Suprapubic skin (tissue), 4 donors: ENCODE measurements around the gene KRT33B. TPM values are rescaled to one million over a fixed set of nuclear protein-coding genes. Genes with fewer than 3 reads are reported as not detected.
"Not testable (repeated sequence)": the region's sequence is repeated elsewhere in the genome, so short reads cannot be mapped to it uniquely, and the experiment has no call there.

Experiments
- DNase-seq, 2 donors: peaks; one replicate each; pipeline ENCODE4 v3.0.0-alpha.2; 2019; ENCODE audit warnings: low spot score in 2 of 2
- H3K27ac ChIP-seq: fragments of 200-600 bp; sonication (generic); one replicate; pipeline ENCODE4 v1.5.1; 2019
- H3K27me3 ChIP-seq: fragments of 200-600 bp; sonication (generic); one replicate; pipeline ENCODE4 v1.5.1; 2019
- H3K36me3 ChIP-seq: fragments of 200-600 bp; sonication (generic); one replicate; pipeline ENCODE4 v1.5.1; 2019
- H3K4me1 ChIP-seq: fragments of 200-600 bp; sonication (generic); one replicate; pipeline ENCODE4 v1.5.1; 2019
- H3K4me3 ChIP-seq: fragments of 200-600 bp; sonication (generic); one replicate; pipeline ENCODE4 v1.5.1; 2019; ENCODE audit warnings: mild to moderate bottlenecking
- H3K9me3 ChIP-seq: fragments of 200-600 bp; sonication (generic); one replicate; pipeline ENCODE4 v1.5.1; 2019
- CTCF ChIP-seq, 2 donors: fragments of 200-600 bp in 1 of 2; fragments of 450-650 bp in 1 of 2; sonication (generic) in 1 of 2; IDR thresholded peaks; one replicate each; pipeline ENCODE4 v1.5.1; 2016 to 2019; ENCODE audit warnings: antibody characterized with exemption in 2 of 2, mild to moderate bottlenecking in 1 of 2, moderate library complexity in 1 of 2
- EP300 ChIP-seq: sonication (generic); formaldehyde crosslinking; IDR thresholded peaks from one replicate; pipeline ENCODE4 v1.6.1; 2017; ENCODE audit warnings: antibody characterized with exemption
- POLR2A ChIP-seq, 2 donors: fragments of 450-650 bp; IDR thresholded peaks; one replicate each; pipeline ENCODE4 v1.6.1; 2017; ENCODE audit warnings: antibody characterized with exemption in 2 of 2, mild to moderate bottlenecking in 2 of 2, moderate library complexity in 2 of 2
- POLR2AphosphoS5 ChIP-seq, 3 donors: sonication (generic); formaldehyde crosslinking; IDR thresholded peaks; one replicate each; pipeline ENCODE4 v1.6.1; 2017; ENCODE audit warnings: antibody characterized with exemption in 3 of 3
- WGBS: methylation state at CpG from one replicate; pipeline ENCODE4 v1.1.5; 2018; 5-methylcytosine and 5-hydroxymethylcytosine counted together
- total RNA-seq, 4 donors: library from RNA; depleted of rRNA; stranded (reverse); fragments of >200 nt; gene quantifications; one replicate each; pipeline ENCODE4 v1.1.0, GENCODE V29; 2016

Gene KRT33B
- total RNA-seq, 4 donors from 2014 or later = 10.7 to 194 (median 27.9) TPM; not detected in 1

- Histone ChIP-seq H3K36me3 (no peaks in the 10 kb centered on the region), H3K4me1 (no peaks in the 10 kb centered on the region), H3K9me3 (peaks cover 7% of the 10 kb centered on the region), H3K27me3 (peaks cover 5% of the 10 kb centered on the region), H3K27ac (no peak overlapping the region), H3K4me3 (no peak overlapping the region)
- TF ChIP-seq CTCF (IDR thresholded peaks at IDR 0.05) (no peak), POLR2A (IDR thresholded peaks at IDR 0.05) (no peak), POLR2AphosphoS5 (IDR thresholded peaks at IDR 0.05) (no peak), EP300 (no peak)
- DNase-seq = no peak
- 59% methylated on average over 4 of the region's 4 CpGs for WGBS
Measured at GRCh38 chr17:41387670-41388069, 18.1 kb upstream of the KRT33B start.

GRCh38 chr17:41386227-41386626, 16.6 kb upstream of the KRT33B start:
- no peak for DNase-seq
- H3K27ac ChIP-seq = no peak overlapping the region
- H3K4me3 ChIP-seq = no peak overlapping the region
- TF ChIP-seq POLR2A (IDR thresholded peaks at IDR 0.05) = no peak
- peaks cover 7% of the 10 kb centered on the region for H3K9me3 ChIP-seq
- H3K4me1 ChIP-seq = no peaks in the 10 kb centered on the region
- WGBS = 90% methylated on average over 1 of the region's 1 CpG
- H3K36me3 ChIP-seq = no peaks in the 10 kb centered on the region
- H3K27me3 ChIP-seq = peaks cover 5% of the 10 kb centered on the region

- no peak for DNase-seq
- WGBS = 96% methylated on average over 1 of the region's 1 CpG
- Histone ChIP-seq H3K36me3 (no peaks in the 10 kb centered on the region), H3K4me1 (no peaks in the 10 kb centered on the region), H3K27me3 (peaks cover 4% of the 10 kb centered on the region), H3K27ac (no peak overlapping the region), H3K9me3 (peaks cover 7% of the 10 kb centered on the region), H3K4me3 (no peak overlapping the region)
- TF ChIP-seq EP300 (no peak), POLR2AphosphoS5 (IDR thresholded peaks at IDR 0.05) (no peak), CTCF (IDR thresholded peaks at IDR 0.05) (no peak), POLR2A (IDR thresholded peaks at IDR 0.05) (no peak)
Measured at GRCh38 chr17:41383690-41384089, 14.1 kb upstream of the KRT33B start.

GRCh38 chr17:41382394-41382793, 12.8 kb upstream of the KRT33B start:
- H3K9me3 ChIP-seq = peaks cover 7% of the 10 kb centered on the region
- H3K4me3 ChIP-seq = no peak overlapping the region
- H3K36me3 ChIP-seq = no peaks in the 10 kb centered on the region
- H3K4me1 ChIP-seq = no peaks in the 10 kb centered on the region
- no peak for TF ChIP-seq POLR2AphosphoS5 (IDR thresholded peaks at IDR 0.05)
- TF ChIP-seq CTCF (IDR thresholded peaks at IDR 0.05) = no peak
- no peak for TF ChIP-seq POLR2A (IDR thresholded peaks at IDR 0.05)
- H3K27ac ChIP-seq = no peak overlapping the region
- 94% methylated on average over 1 of the region's 1 CpG for WGBS
- DNase-seq = no peak
- peaks cover 4% of the 10 kb centered on the region for H3K27me3 ChIP-seq

- H3K36me3 ChIP-seq, DNase-seq, H3K27me3 ChIP-seq, H3K9me3 ChIP-seq, H3K4me1 ChIP-seq, H3K4me3 ChIP-seq, H3K27ac ChIP-seq: not testable (repeated sequence)
- WGBS = 94% methylated on average over 12 of the region's 13 CpGs
Measured at GRCh38 chr17:41381943-41382342, 12.3 kb upstream of the KRT33B start, which contains the start of gene KRT34. KRT34 (minus strand) TSS chr17:41382306; CDS start chr17:41382246, 60 bp downstream.

GRCh38 chr17:41380091-41380490, 10.5 kb upstream of the KRT33B start:
- H3K36me3 ChIP-seq, H3K9me3 ChIP-seq, H3K27me3 ChIP-seq, H3K27ac ChIP-seq, DNase-seq, H3K4me1 ChIP-seq, H3K4me3 ChIP-seq: not testable (repeated sequence)
- WGBS = 93% methylated on average over 7 of the region's 7 CpGs

GRCh38 chr17:41377546-41377945, 7.9 kb upstream of the KRT33B start:
- WGBS = 4% methylated on average over 2 of the region's 2 CpGs
- no peak overlapping the region for H3K27ac ChIP-seq

More at GRCh38 chr17:41377546-41377945, 7.9 kb upstream of the KRT33B start:
- DNase-seq = no peak
- Histone ChIP-seq H3K27me3 (peaks cover 4% of the 10 kb centered on the region), H3K4me1 (no peaks in the 10 kb centered on the region), H3K9me3 (no peaks in the 10 kb centered on the region), H3K4me3 (no peak overlapping the region), H3K36me3 (no peaks in the 10 kb centered on the region)
- TF ChIP-seq POLR2A (IDR thresholded peaks at IDR 0.05) (no peak), EP300 (no peak), POLR2AphosphoS5 (IDR thresholded peaks at IDR 0.05) (no peak), CTCF (IDR thresholded peaks at IDR 0.05) (no peak)
